Testis (tissue), 2 donors: ENCODE measurements around the gene KCNA5.
A peak's percentile ranks its signal among the peaks of the same experiment; 100 is the strongest.

Experiments used
- CTCF ChIP-seq, 3 experiments: fragments of 450-650 bp in 2 of 3; fragments of 200-600 bp in 1 of 3; sonication (generic) in 1 of 3; IDR thresholded peaks; one replicate each; pipeline ENCODE4 v1.5.1; 2016 to 2019; ENCODE audit warnings: antibody characterized with exemption in 3 of 3, mild to moderate bottlenecking in 2 of 3, moderate library complexity in 1 of 3
- POLR2A ChIP-seq: fragments of 450-650 bp; IDR thresholded peaks from one replicate; pipeline ENCODE4 v1.6.1; 2017; ENCODE audit warnings: antibody characterized with exemption, mild to moderate bottlenecking, moderate library complexity

GRCh38 chr12:5003025-5003666 lies 40.5 kb upstream of the KCNA5 start:
- TF ChIP-seq CTCF (IDR thresholded peaks at IDR 0.05), result peak; percentile 56 to 88 (median 73)
- no peak for TF ChIP-seq POLR2A
